VCaP (cell line): ENCODE results near the gene RPRML.
"Not testable (repeated sequence)": the region's sequence is repeated elsewhere in the genome, so short reads cannot be mapped to it uniquely, and the experiment has no call there.

Experiments
- H3K27ac ChIP-seq: fragments of 450-650 bp; 2 replicates; pipeline ENCODE4 v1.5.1; 2017
- CTCF ChIP-seq: fragments of 450-650 bp; conservative IDR thresholded peaks from 2 replicates; pipeline ENCODE4 v1.5.1; 2017; ENCODE audit warnings: mild to moderate bottlenecking, moderate library complexity

Gene RPRML

GRCh38 chr17:46994993-46995392 lies 15.9 kb upstream of the RPRML start:
- no peak for TF ChIP-seq CTCF
- no peak overlapping the region for H3K27ac ChIP-seq

GRCh38 chr17:46991617-46992016 lies 12.6 kb upstream of the RPRML start:
- TF ChIP-seq CTCF = no peak
- peak overlapping the region; percentile 47 for H3K27ac ChIP-seq

DNA sequence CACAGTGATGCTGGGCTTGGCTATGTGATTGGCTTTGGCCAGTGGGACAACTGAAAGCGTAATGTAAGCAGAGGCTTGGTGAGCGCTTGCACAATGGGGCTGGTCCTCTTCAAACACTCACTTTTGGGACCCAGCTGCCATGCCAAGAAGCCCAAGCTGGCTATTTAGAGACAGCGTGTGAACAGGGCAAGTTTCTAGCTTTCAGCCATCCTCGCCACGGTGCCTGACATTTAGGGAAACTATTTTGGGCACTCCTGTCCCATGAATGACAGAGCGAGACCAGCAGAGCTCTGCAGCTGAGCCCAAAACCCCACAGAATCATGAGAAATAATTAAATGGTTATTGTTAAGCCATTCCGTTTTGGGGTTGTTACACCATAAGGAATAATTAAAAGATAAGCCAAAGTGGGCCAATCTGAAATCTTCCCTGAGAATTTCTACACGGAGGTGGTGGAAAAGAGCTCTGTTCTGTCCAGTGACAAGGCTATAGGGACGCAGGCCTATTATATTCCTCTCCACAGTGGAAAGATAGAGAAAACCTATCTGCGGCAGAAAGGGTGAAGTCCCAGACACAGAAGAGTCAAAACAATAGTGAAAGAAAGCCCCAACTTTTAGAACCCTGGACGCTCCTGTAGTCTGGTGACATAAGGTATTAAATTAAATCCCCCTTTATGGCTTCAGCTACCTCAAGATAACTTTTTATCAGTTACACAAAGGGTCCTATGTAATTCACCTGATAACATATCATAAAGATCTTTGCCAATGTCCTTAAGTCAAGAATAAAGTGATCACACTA lies 10.8 kb upstream of the RPRML start:
- no peak overlapping the region for H3K27ac ChIP-seq
- no peak for TF ChIP-seq CTCF

DNA sequence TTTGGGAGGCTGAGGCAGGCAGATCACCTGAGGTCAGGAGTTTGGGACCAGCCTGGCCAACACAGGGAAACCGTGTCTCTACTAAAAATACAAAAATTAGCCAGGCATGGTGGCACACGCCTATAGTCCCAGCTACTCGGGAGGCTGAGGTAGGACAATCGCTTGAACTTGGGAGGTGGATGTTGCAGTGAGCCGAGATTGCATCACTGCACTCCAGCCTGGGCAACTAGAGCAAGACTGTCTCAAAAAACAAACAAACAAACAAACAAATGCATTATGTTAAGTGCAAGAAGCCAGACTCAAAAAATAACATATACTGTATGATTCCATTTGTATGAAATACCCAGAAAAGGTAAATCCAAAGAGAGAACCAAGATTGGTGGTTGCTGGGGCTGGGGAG lies 8.9 kb upstream of the RPRML start:
- not testable (repeated sequence) for H3K27ac ChIP-seq

GRCh38 chr17:46986366-46986765 lies 7.3 kb upstream of the RPRML start:
- TF ChIP-seq CTCF = no peak

DNA sequence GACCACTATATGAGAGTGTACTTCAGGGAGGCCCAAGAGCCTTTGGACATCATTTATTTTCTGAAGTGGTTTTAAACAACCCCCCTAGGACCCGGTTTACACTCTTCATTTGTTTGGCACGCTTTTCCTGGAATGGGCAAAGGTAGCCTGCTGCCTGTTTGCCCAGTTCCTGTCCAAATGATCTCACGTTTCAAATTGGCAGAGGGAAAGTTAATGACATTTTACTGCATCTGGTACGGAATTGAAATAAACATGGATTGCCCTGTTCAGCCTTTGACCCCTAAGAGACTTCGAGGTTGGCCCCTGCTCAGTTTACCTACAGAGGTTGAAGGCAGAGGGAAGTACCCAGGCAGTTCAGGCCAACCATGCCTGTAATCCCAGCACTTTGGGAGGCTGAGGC lies 5.8 kb upstream of the RPRML start:
- no peak for TF ChIP-seq CTCF
- H3K27ac ChIP-seq = peak overlapping the region; percentile 92

More at GRCh38 chr17:46986366-46986765, 7.3 kb upstream of the RPRML start:
- H3K27ac ChIP-seq = peak overlapping the region; percentile 92

DNA sequence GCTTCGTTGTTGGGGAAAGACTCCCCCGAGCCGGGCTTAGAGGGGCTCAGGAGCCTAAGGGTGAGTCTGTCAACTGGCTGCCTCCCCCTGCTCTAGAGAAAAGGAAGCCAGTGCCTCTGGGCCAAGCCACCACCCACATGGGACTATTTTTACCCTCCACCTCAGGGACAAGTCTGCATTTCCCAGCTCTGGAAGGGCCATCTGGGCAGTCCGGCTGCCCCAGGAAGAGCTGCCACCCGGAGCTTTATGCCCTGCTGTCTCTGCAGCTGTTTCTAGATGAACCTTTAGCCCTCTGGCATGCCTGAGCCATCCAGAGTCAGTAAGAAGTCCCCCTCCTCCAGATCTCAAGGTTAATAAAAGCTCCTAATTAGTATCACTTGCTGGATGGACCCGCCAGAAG lies 5.3 kb upstream of the RPRML start:
- peak overlapping the region; percentile 92 for H3K27ac ChIP-seq
- TF ChIP-seq CTCF = no peak

DNA sequence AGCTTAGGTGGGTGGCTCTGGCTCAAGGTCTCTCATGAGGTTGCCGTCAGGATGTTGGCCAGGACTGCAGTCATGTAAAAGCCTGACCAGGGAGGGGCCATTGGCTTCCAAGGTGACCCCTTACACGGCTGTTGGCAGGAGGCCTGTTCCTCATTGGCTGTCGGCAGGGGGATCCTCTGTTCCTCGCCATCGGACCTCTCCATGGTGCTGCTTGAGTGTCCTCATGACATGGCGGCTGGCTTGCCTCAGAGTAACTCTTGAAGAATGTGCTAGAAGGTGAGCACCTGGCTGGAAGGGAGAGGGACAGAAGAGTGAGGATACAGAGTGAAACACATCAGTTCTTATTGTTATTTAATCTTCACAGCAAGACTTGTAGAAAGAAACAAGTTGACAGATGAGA lies 4.7 kb upstream of the RPRML start:
- peak overlapping the region; percentile 92 for H3K27ac ChIP-seq
- no peak for TF ChIP-seq CTCF
